ENCODE results near the gene M1AP.

Gene M1AP

DNA sequence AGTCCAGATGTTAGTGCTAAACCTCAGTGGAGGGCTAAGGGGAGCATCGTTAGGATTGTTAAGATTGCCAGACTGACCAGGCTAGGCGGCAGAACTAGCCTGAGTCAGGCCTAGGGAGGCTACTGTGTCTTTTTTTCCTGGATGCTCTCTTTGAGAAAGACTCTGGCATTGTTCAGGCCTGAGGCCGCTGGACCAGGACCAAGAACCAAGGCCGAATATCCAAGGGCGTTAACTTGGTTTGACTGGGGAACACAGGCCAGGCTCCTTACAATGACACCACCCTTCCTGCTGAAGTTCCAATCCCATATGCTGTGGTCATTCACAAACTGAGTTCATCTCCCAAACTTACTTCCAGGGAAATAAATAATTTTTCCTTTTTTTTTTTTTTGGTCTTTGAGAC, 107.8 kb downstream of the M1AP start:
- H3K27me3 Mint-ChIP-seq, result peaks cover 31% of the 10 kb centered on the region
- H3K27ac Mint-ChIP-seq, result no peak overlapping the region
- peaks cover 13% of the 10 kb centered on the region for H3K4me1 Mint-ChIP-seq
- no peaks in the 10 kb centered on the region for H3K36me3 Mint-ChIP-seq (ENCODE audit: low read depth)
- DNase-seq (no peak), ATAC-seq (no peak)
- H3K4me3 Mint-ChIP-seq, result no peak overlapping the region
- H3K9me3 Mint-ChIP-seq, result no peaks in the 10 kb centered on the region

DNA sequence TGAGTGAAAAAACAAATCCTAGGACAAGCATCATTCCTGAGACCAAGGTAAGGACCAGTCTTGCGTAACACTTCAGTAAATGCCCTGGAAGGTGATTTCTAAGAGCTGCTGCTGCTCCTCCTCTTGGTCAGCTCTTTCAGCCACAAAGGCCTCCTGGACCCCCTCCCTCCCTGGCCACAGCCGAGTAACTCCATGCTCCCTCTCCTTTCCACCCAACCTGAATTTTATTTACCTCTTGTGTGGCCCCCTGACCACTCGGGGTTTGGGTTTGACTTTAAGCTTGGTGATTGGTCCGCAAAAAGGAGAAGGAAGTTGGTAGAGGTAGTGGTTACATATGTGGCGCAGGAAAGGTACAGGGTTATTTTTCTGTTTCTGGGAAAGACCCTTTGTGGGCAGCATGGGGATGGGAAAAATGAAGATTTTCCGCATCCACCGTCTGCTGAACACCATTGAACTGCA, 109.2 kb downstream of the M1AP start:
- no peaks in the 10 kb centered on the region for H3K36me3 Mint-ChIP-seq (ENCODE audit: low read depth)
- no peaks in the 10 kb centered on the region for H3K9me3 Mint-ChIP-seq
- H3K27ac Mint-ChIP-seq, result peak overlapping the region; percentile 22
- peaks cover 13% of the 10 kb centered on the region for H3K4me1 Mint-ChIP-seq
- no peak for DNase-seq
- ATAC-seq, result no peak
- H3K27me3 Mint-ChIP-seq, result peaks cover 27% of the 10 kb centered on the region
- no peak overlapping the region for H3K4me3 Mint-ChIP-seq

DNA sequence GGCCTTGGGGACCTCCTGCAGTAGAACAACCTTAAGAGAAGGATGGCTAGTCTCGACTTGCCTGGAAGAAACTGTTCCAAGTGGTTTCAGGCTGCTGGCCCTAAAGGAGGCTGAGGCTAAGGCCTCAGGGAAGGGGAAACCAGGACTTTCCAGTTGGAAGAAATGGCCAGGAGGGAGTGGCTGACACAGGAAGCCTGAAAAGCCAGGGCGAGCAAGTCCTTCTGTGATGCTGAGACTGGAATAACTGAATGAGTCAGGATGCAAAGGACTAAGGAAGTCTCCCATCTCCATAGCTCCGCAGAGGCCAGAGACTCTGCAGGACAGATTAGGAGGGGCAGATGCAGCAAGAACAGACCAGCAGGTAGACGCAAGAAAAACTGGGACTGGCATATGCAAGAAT, 111.0 kb downstream of the M1AP start:
- Mint-ChIP-seq H3K9me3 (no peaks in the 10 kb centered on the region), H3K36me3 (ENCODE audit: low read depth) (peaks cover 10% of the 10 kb centered on the region), H3K27me3 (peaks cover 20% of the 10 kb centered on the region), H3K4me1 (peaks cover 16% of the 10 kb centered on the region), H3K27ac (no peak overlapping the region), H3K4me3 (no peak overlapping the region)
- no peak for DNase-seq
- no peak for ATAC-seq

DNA sequence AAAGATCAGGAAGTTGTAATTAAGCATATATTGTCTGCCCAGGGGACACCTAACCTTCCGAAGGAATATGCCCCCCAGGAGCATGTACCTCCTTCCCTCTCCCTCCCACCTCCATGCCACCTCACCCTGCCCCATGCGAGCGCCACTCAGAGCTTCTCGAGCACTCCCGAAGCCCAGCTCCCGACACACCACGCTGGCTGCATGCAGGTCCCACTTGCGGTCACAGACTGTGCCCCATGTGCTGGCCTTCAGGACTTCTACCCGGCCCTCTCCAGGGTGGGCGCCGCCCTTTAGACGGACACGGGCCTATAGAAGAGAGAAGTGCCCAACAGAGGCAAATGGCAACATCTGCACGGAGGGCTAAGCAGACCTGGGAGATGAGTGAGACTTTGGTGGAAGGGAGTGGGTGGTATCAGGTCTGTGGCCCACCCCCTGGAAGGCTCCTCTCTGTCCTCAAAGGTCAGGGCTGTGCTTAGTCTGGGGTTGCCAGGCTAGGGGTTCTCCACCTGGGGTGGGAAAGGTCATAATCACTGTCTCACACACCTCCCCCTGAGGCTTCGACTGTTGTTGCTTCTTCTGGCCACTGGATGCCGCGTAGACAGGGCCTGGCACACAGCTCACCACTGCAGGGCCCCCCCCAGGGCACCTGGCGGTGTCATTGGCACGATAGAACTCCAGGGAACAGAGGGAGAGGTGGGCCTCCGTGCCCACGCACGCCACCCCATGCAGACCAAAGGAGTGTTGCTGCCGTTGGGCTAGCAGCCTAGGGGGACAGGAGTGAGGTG, 111.8 kb downstream of the M1AP start:
- DNase-seq (no peak), ATAC-seq (peak; percentile 81)
- Mint-ChIP-seq H3K36me3 (ENCODE audit: low read depth) (peaks cover 16% of the 10 kb centered on the region), H3K4me1 (peaks cover 24% of the 10 kb centered on the region), H3K9me3 (no peaks in the 10 kb centered on the region), H3K4me3 (no peak overlapping the region), H3K27me3 (peaks cover 19% of the 10 kb centered on the region), H3K27ac (no peak overlapping the region)

DNA sequence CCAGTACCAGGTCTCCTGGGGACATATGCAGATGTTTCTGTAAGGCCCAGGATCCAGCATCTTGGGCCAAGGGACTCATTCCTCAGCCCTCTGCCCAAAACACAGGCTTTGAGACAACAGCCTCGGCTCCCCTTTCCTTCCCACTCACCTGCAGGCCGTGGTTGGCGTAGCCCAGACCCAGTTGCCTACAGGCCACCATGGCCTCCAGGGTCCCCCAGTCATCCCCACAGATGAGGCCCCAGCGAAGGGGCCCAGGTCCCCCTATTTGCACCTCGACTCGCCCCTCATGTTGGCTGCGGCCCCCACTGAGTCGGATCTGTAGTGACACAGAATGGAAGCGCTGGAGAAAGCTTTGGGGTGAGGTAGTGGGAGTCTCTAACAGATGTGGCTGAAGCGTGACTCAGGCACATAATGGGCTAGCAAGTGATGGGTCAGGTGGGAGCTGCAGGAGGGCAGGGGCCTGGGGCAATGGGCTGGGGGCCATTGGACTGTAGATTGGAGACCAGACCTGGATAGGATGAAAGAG, 112.6 kb downstream of the M1AP start:
- Mint-ChIP-seq H3K27me3 (peaks cover 19% of the 10 kb centered on the region), H3K27ac (no peak overlapping the region), H3K4me1 (peaks cover 31% of the 10 kb centered on the region), H3K4me3 (no peak overlapping the region), H3K9me3 (no peaks in the 10 kb centered on the region), H3K36me3 (ENCODE audit: low read depth) (peaks cover 21% of the 10 kb centered on the region)
- no peak for DNase-seq
- ATAC-seq, result no peak

DNA sequence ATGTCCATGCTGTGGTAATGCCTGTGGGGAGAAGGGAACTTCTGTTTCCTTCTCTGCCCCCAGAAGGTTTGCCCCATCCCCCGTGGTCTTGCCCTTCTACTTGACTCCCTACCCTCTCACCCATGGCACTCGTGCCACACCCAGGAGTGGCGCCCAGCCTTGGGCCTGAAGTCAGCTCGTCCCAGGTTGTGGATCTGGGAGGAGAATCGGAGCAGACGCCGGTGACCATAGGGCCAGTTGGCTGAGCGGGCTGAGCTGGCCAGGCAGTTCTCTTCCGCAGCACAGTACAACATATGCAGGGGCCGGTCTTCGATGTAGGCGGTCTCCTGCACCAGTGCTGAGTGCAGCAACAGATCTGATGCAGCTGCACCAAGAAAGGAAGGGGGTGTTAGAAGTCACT, 113.7 kb downstream of the M1AP start:
- DNase-seq, result no peak
- Mint-ChIP-seq H3K27me3 (peaks cover 19% of the 10 kb centered on the region), H3K36me3 (ENCODE audit: low read depth) (peaks cover 21% of the 10 kb centered on the region)

DNA sequence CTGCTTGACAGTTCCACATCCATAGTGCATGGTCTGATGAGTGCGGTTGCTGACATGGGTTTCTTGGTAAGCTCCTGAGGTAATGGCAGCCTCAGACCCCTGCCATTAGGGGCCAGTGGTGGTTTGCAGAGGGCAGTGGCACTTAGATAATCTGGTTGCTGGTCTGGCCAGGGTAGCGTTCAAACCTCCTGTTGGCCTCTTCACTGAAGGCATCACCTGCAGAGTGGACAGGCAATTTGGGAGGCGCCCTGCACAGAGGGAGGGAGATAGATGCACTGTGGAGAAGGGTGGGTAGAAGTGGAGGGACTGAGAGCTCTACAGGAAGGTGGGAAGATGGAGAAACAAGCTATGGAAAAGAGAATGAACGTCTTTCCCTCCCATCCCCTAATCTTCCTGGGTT, 114.7 kb downstream of the M1AP start:
- H3K4me1 Mint-ChIP-seq, result peaks cover 27% of the 10 kb centered on the region
- H3K27ac Mint-ChIP-seq, result no peak overlapping the region
- peaks cover 29% of the 10 kb centered on the region for H3K36me3 Mint-ChIP-seq (ENCODE audit: low read depth)
- ATAC-seq (no peak), DNase-seq (no peak)
- H3K9me3 Mint-ChIP-seq, result no peaks in the 10 kb centered on the region
- peaks cover 11% of the 10 kb centered on the region for H3K27me3 Mint-ChIP-seq
- no peak overlapping the region for H3K4me3 Mint-ChIP-seq

More for the DNA sequence above, 113.7 kb downstream of the M1AP start:
- H3K9me3 Mint-ChIP-seq, result no peaks in the 10 kb centered on the region
- no peak overlapping the region for H3K4me3 Mint-ChIP-seq
- peaks cover 31% of the 10 kb centered on the region for H3K4me1 Mint-ChIP-seq
- no peak overlapping the region for H3K27ac Mint-ChIP-seq
- ATAC-seq, result no peak

DNA sequence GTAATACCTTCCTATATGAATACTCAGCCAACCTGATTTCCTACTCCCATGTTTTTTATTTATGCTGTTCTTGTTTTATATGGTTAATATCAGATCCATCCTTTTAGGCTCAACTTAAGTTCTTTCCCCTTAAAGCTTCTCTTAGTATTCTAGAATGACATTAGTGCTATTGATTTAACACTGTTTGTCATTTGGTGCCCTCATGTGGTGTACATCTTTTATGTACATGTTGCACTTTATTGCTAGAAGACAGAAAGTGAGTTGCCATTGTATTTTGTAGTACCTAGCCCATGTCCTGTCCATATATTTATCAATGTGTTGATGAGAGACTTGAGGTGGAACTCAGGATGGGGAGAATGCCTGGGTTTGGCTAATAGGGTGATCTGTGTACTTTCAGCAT, 115.9 kb downstream of the M1AP start:
- DNase-seq, result no peak
- no peak for ATAC-seq
- H3K9me3 Mint-ChIP-seq, result no peaks in the 10 kb centered on the region
- peak overlapping the region; percentile 23 for H3K27ac Mint-ChIP-seq
- H3K4me1 Mint-ChIP-seq, result peaks cover 35% of the 10 kb centered on the region
- H3K27me3 Mint-ChIP-seq, result peaks cover 1% of the 10 kb centered on the region
- H3K4me3 Mint-ChIP-seq, result peak overlapping the region; percentile 29
- H3K36me3 Mint-ChIP-seq (ENCODE audit: low read depth), result peaks cover 41% of the 10 kb centered on the region

DNA sequence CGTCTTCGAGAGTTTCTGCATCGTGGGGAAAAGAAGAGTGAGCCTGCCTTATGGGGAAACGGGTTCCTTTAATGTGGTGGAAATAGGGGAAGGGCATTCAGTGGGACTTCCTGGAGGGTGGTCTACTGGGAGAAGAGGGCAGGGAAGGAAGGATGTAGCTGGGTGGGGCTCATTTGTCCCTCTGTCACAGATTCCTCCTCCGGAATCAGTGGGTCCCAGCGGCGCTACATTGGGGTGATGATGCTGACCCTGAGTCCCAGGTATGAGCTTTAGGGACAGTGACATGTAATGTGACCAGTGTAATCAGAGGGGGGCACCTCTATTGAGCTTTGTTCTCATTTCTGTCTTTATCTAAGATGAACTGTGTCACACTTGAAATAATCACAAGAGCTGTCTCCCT, 116.5 kb downstream of the M1AP start:
- H3K36me3 Mint-ChIP-seq (ENCODE audit: low read depth), result peaks cover 47% of the 10 kb centered on the region
- H3K27me3 Mint-ChIP-seq, result no peaks in the 10 kb centered on the region

DNA sequence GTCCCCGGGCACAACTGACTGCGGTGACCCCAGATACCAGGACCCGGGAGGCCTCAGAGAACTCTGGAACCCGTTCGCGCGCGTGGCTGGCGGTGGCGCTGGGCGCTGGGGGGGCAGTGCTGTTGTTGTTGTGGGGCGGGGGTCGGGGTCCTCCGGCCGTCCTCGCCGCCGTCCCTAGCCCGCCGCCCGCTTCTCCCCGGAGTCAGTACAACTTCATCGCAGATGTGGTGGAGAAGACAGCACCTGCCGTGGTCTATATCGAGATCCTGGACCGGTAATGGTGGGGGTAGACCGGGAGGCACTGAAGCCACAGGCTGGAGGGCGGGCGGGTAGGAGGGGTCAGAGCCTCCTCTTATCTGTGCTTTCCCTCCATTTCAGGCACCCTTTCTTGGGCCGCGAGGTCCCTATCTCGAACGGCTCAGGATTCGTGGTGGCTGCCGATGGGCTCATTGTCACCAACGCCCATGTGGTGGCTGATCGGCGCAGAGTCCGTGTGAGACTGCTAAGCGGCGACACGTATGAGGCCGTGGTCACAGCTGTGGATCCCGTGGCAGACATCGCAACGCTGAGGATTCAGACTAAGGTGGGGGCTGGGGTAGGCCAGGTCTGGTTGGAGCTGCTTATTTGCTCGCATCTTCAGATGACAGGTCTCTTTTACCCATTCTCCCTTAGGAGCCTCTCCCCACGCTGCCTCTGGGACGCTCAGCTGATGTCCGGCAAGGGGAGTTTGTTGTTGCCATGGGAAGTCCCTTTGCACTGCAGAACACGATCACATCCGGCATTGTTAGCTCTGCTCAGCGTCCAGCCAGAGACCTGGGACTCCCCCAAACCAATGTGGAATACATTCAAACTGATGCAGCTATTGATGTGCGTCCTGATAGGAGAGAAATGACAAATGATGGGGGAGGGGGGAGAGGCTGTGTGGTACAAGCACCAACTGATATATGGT, 117.6 kb downstream of the M1AP start:
- Mint-ChIP-seq H3K27me3 (no peaks in the 10 kb centered on the region), H3K9me3 (no peaks in the 10 kb centered on the region), H3K27ac (peak overlapping the region; percentile 84), H3K36me3 (ENCODE audit: low read depth) (peaks cover 57% of the 10 kb centered on the region), H3K4me3 (peak overlapping the region; percentile 94), H3K4me1 (peaks cover 46% of the 10 kb centered on the region)
- DNase-seq, result peak; percentile 55
- ATAC-seq, result peak; percentile 22

More for the DNA sequence above, 116.5 kb downstream of the M1AP start:
- no peak for DNase-seq
- ATAC-seq, result no peak
- Mint-ChIP-seq H3K4me3 (peak overlapping the region; percentile 94), H3K27ac (peak overlapping the region; percentile 23), H3K9me3 (no peaks in the 10 kb centered on the region), H3K4me1 (peaks cover 40% of the 10 kb centered on the region)

DNA sequence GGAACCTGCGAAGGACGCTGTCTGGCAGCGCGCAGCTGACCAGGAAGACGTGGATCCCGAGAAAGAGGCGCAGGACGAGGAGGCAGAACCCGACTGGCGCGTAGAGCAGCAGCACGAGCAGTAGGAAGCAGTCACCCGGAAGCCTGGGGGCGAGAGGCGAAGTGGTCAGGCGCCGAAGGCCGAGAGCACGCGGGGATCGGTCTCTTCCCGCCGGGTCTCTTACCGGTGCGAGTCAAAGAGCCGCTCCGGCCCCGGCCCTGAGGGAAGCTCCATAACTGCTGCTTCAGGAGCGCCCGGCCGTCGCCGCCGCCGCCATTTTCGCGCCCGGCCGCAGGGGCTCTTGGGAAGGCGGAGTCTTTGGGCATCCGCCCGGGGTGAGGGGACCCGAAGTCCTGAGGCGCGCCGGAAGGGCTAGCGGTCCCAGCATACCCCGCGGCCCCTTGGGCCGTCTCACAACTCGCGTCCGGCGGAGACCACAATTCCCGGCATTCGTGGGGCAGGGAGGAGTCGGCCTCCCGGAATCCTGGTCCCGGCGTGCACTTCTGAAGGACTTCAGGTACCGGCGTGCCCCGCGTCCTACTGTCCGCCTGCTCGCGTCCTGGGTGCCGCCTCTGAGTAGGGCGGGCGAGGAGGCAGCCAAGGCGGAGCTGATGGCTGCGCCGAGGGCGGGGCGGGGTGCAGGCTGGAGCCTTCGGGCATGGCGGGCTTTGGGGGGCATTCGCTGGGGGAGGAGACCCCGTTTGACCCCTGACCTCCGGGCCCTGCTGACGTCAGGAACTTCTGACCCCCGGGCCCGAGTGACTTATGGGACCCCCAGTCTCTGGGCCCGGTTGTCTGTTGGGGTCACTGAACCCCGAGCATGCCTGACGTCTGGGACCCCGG, 118.5 kb downstream of the M1AP start, which contains the start of the genes AUP1 and HTRA2:
Gene AUP1, minus strand, starts transcription at position 350 of the 882 bp plus-strand sequence. Its CDS starts 77 bp downstream, at position 273.
Gene HTRA2, plus strand, starts transcription at position 577 of the 882 bp plus-strand sequence. Its CDS starts 74 bp downstream, at position 651.
- peaks cover 46% of the 10 kb centered on the region for H3K4me1 Mint-ChIP-seq
- H3K36me3 Mint-ChIP-seq (ENCODE audit: low read depth), result peaks cover 57% of the 10 kb centered on the region
- DNase-seq (peak; percentile 93), ATAC-seq (peak; percentile 92)
- H3K4me3 Mint-ChIP-seq, result peak within 1 kb of the TSS; percentile 94
- no peaks in the 10 kb centered on the region for H3K27me3 Mint-ChIP-seq
- H3K27ac Mint-ChIP-seq, result peak within 1 kb of the TSS; percentile 93
- H3K9me3 Mint-ChIP-seq, result no peaks in the 10 kb centered on the region

DNA sequence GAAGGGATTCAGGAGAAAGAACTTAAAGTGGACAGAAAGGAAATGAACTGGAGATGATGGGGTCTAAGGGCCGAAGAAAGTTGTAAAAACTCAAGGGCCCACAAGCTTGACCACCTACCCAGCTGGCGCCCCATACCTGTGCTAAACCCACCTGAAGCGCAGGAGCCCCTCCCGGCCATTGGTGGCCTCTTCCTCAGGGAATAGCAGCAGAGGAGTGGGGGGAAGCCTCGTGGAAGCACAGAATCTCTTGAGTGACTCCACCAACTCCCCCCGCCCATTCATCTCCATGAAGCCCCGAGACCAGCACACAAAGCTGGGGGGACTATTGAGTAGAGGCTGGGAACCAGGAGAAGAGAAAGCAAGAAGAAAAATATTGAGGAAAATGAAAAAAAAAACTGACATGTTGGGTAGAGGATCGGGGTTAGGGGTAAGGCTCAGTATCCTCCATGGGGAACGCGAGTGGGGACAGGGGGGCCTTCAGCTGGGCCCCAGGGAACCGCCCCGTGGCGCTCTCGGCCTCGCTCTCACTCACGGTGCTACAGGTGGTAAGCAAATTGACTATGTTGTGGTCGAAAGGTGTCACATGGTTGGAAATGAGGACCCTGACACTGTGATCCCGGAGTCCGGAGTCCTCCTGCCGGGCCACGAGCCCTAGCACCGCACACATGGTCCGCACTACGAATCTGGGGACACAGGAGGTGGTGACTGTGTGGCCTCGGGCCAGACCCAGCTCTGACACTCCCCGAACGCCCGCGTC, 119.4 kb downstream of the M1AP start:
- Mint-ChIP-seq H3K27ac (peak overlapping the region; percentile 93), H3K36me3 (ENCODE audit: low read depth) (peaks cover 57% of the 10 kb centered on the region), H3K9me3 (no peaks in the 10 kb centered on the region), H3K27me3 (no peaks in the 10 kb centered on the region), H3K4me1 (peaks cover 46% of the 10 kb centered on the region), H3K4me3 (peak overlapping the region; percentile 94)
- peak; percentile 1 for ATAC-seq
- no peak for DNase-seq

DNA sequence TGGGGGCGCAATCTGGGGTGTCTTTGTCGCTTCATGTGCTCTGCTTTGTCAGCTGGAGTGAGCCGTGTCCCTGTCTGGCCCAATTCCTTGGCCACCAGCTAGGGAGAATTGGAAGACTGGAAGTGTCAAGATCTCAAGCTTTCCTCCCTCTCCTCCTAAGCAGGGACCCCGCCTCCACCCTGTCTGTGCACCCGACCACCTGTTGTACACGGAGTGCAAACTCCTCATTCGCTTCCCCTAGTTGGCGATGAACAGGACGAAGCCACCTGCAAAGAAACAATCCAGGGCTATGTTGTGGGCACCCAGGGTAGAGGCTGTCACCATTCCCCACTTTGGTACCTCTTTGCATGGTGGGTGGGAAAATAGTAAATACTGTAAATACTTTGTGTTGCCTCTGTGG, 120.4 kb downstream of the M1AP start:
- H3K4me1 Mint-ChIP-seq, result peaks cover 46% of the 10 kb centered on the region
- H3K36me3 Mint-ChIP-seq (ENCODE audit: low read depth), result peaks cover 54% of the 10 kb centered on the region
- peak overlapping the region; percentile 93 for H3K27ac Mint-ChIP-seq
- peak overlapping the region; percentile 94 for H3K4me3 Mint-ChIP-seq
- no peak for ATAC-seq
- DNase-seq, result no peak
- H3K9me3 Mint-ChIP-seq, result no peaks in the 10 kb centered on the region
- no peaks in the 10 kb centered on the region for H3K27me3 Mint-ChIP-seq
